ENCODE measurements around the gene C1orf141.

The C1orf141 gene

GRCh38 chr1:67053785-67054772 is 80.7 kb downstream of the C1orf141 start, which contains the start of gene SLC35D1:
SLC35D1 (minus strand) TSS chr1:67054148; CDS start chr1:67054013, 135 bp downstream.
- H3K9me3 ChIP-seq (ENCODE audit: insufficient read depth, low read depth, low read length) = no peaks in the 10 kb centered on the region
- H3K36me3 ChIP-seq (ENCODE audit: insufficient read depth, low read depth, low read length) = peaks cover 12% of the 10 kb centered on the region; the same call in 1 of the 2 replicates
- H3K27me3 ChIP-seq (ENCODE audit: insufficient read depth, low read length) = peaks cover 14% of the 10 kb centered on the region
- peaks cover 13% of the 10 kb centered on the region; the same call in 1 of the 2 replicates for H3K4me1 ChIP-seq (ENCODE audit: insufficient read depth, low read length)
- peak within 1 kb of the TSS; percentile 55 for H3K27ac ChIP-seq (ENCODE audit: low read length)
- H3K4me3 ChIP-seq (ENCODE audit: low read length) = peak within 1 kb of the TSS; percentile 94
- peak within 1 kb of the TSS; percentile 89; the same call in 1 of the 2 replicates for H3K9ac ChIP-seq (ENCODE audit: low read depth, low read length)

- Histone ChIP-seq H3K27ac (ENCODE audit: low read length) (no peak overlapping the region), H3K9ac (ENCODE audit: low read depth, low read length) (peak overlapping the region; percentile 89; the same call in 1 of the 2 replicates), H3K27me3 (ENCODE audit: insufficient read depth, low read length) (peaks cover 14% of the 10 kb centered on the region), H3K4me1 (ENCODE audit: insufficient read depth, low read length) (peaks cover 10% of the 10 kb centered on the region; the same call in 1 of the 2 replicates), H3K9me3 (ENCODE audit: insufficient read depth, low read depth, low read length) (no peaks in the 10 kb centered on the region), H3K4me3 (ENCODE audit: low read length) (peak overlapping the region; percentile 94), H3K36me3 (ENCODE audit: insufficient read depth, low read depth, low read length) (peaks cover 18% of the 10 kb centered on the region)
Measured at GRCh38 chr1:67053535-67053784, 81.3 kb downstream of the C1orf141 start.

GRCh38 chr1:67052741-67053534 is 81.8 kb downstream of the C1orf141 start:
- no peaks in the 10 kb centered on the region for H3K9me3 ChIP-seq (ENCODE audit: insufficient read depth, low read depth, low read length)
- H3K27me3 ChIP-seq (ENCODE audit: insufficient read depth, low read length) = peaks cover 14% of the 10 kb centered on the region
- H3K27ac ChIP-seq (ENCODE audit: low read length) = no peak overlapping the region
- peak overlapping the region; percentile 94 for H3K4me3 ChIP-seq (ENCODE audit: low read length)
- peaks cover 23% of the 10 kb centered on the region for H3K36me3 ChIP-seq (ENCODE audit: insufficient read depth, low read depth, low read length)
- peaks cover 5% of the 10 kb centered on the region; the same call in 1 of the 2 replicates for H3K4me1 ChIP-seq (ENCODE audit: insufficient read depth, low read length)
- H3K9ac ChIP-seq (ENCODE audit: low read depth, low read length) = peak overlapping the region; percentile 89; the same call in 1 of the 2 replicates

GRCh38 chr1:67051196-67051595 is 83.6 kb downstream of the C1orf141 start:
- H3K27ac ChIP-seq (ENCODE audit: low read length) = no peak overlapping the region
- no peak overlapping the region for H3K9ac ChIP-seq (ENCODE audit: low read depth, low read length)
- H3K27me3 ChIP-seq (ENCODE audit: insufficient read depth, low read length) = peaks cover 14% of the 10 kb centered on the region
- peaks cover 4% of the 10 kb centered on the region; the same call in 1 of the 2 replicates for H3K4me1 ChIP-seq (ENCODE audit: insufficient read depth, low read length)
- no peak overlapping the region for H3K4me3 ChIP-seq (ENCODE audit: low read length)
- peaks cover 32% of the 10 kb centered on the region for H3K36me3 ChIP-seq (ENCODE audit: insufficient read depth, low read depth, low read length)
- no peaks in the 10 kb centered on the region for H3K9me3 ChIP-seq (ENCODE audit: insufficient read depth, low read depth, low read length)

GRCh38 chr1:67044631-67045270 is 90.0 kb downstream of the C1orf141 start:
- H3K9me3 ChIP-seq (ENCODE audit: insufficient read depth, low read depth, low read length) = no peaks in the 10 kb centered on the region
- no peak overlapping the region for H3K27ac ChIP-seq (ENCODE audit: low read length)
- H3K36me3 ChIP-seq (ENCODE audit: insufficient read depth, low read depth, low read length) = peaks cover 46% of the 10 kb centered on the region
- no peak overlapping the region for H3K4me3 ChIP-seq (ENCODE audit: low read length)
- peaks cover 4% of the 10 kb centered on the region; the same call in 1 of the 2 replicates for H3K4me1 ChIP-seq (ENCODE audit: insufficient read depth, low read length)
- H3K9ac ChIP-seq (ENCODE audit: low read depth, low read length) = no peak overlapping the region
- no peaks in the 10 kb centered on the region for H3K27me3 ChIP-seq (ENCODE audit: insufficient read depth, low read length)

- H3K9me3 ChIP-seq (ENCODE audit: insufficient read depth, low read depth, low read length) = no peaks in the 10 kb centered on the region
- H3K4me1 ChIP-seq (ENCODE audit: insufficient read depth, low read length) = peaks cover 4% of the 10 kb centered on the region; the same call in 1 of the 2 replicates
- no peak overlapping the region for H3K4me3 ChIP-seq (ENCODE audit: low read length)
- H3K36me3 ChIP-seq (ENCODE audit: insufficient read depth, low read depth, low read length) = peaks cover 38% of the 10 kb centered on the region
- no peaks in the 10 kb centered on the region for H3K27me3 ChIP-seq (ENCODE audit: insufficient read depth, low read length)
- H3K27ac ChIP-seq (ENCODE audit: low read length) = no peak overlapping the region
- H3K9ac ChIP-seq (ENCODE audit: low read depth, low read length) = no peak overlapping the region
Measured at GRCh38 chr1:67043366-67043765, 91.4 kb downstream of the C1orf141 start.

Measured in iPS-20b (cell line).